ENCODE data around the gene ASTN1. TPM values are rescaled to one million over a fixed set of nuclear protein-coding genes. Genes with fewer than 3 reads are reported as not detected.
"Not testable (repeated sequence)": the region's sequence is repeated elsewhere in the genome, so short reads cannot be mapped to it uniquely, and the experiment has no call there.

The ASTN1 gene
- total RNA-seq, 1 donor from 2014 or later = not detected

DNA sequence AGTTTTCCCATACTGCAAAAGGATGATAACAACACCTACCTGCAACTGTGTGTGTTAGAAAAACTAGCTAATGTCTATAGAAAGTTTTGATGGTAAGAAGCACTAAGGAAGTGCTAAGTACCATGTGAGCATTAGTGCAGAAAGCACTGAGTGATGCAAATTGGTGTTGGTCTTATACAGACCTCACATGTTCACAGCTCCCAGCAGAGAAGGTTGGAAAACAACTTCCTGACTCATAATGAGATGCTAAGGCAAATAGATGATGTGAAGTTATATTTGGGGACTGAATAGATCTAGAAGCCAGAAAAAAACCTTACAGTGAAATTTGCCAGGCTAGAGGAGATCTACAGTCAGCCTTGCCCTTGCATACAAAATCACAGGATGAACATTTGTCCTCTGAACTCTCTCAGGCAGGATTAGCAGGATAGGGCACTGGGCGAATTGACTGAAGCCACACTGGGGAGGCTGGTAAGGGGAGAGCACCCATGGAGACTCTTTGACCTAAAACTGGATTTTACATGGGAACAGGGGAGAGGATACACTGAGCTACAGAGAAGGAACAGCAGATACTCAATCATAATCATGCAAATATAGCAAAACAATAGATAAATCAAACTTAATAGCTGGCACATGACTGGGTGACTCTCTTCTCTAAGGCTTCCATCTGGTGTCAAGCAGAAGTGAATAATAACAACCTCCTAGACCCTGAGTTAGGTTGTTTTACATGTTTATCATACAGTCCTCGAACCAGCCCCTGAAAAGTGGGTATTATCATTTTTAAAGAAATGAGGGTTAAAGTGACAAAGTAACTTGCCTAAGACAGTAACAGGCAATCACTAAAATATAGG is 61.3 kb downstream of the ASTN1 start:
- ATAC-seq = no peak

DNA sequence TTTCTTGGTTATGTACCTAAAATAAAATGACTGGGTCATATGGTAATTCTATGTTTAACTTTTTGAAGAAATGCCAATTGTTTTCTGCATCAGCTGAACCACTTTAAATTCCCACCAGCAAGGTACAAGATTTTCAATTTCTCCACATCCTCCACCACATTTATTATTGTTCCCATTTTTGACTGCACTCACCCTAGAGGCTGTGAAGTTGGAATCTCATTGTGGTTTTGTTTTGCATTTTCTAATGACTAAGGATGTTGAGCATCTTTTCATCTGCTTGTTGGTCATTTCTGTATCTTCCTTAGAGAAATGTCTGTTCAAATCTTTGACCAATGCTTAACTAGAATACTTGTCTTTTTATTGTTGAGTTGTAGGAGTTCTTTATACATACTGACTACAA is 72.5 kb downstream of the ASTN1 start:
- no peak for ATAC-seq

DNA sequence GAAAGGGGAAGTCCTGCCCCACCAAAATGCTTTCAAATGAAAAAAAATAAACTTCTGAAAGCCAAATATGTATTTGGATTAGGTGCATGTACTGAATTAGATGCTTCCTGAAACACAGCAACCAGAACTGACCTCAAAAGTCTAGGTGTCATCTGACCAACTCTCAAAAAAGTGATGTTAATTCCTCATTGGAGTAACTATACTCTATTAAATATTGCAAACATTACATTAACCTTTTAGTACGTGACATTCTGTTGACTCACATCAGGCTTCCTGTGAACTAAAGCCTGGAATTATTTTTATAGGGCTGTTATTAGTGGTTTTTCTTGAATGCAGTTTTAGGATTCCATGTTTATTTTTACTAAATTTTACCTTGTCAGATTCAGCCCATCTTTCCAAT is 73.5 kb downstream of the ASTN1 start:
- ATAC-seq = no peak

DNA sequence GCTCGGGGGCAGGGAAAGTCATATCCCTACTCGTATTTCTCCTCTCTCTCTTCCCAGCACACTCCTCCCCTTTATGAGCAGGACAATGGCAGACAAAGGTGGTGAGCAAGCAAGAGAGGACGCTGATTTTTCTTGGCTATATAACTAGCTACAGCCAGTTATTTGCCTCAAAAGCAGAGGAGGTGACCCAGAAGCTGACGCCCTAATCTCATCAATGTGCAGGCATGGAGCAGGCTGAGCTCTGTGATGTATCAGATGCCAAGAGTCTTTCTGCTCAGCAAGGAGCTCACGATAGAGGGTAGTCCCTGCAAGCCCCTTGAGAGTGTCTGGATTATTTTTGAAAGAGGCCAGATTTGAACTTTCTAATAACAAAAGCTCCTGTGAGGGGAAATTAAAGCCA is 75.5 kb downstream of the ASTN1 start:
- no peak for ATAC-seq

DNA sequence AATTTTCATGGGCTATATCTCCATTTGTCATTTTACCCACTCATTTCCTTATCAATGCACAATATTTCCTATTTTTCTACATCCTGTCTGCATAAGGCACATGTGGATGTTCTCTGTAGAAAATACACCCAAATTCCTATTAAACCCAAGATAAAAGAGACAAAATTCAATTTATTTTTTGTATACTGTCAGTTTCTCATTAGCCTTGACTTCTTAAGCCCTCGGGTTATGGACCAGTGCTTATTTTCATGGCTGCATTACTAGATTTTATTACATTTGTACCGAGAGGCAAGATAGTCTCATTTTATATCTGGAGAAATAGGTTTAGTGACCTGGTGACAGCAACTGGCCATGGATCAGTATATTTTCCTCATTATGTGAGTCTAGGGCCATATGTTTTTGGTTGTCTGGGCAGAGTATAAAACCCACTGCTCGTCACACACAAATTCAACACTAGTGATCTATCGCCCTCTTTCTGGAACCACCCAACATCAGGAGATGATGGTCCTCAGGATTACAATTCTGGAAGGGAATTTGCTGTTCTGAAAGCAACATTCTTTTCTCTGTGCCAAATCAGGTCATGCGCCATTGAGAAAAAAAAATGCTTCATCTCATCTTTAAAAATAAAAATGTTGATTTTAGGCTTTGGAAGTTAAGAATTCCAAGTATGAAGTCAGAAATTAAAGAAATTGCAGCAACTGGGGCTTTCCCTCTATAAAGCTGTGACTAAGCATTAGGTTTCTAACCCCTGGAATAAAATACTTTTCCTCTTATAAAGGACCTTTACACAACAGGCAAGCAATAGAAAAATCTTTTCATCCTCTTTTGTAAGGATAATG is 81.4 kb downstream of the ASTN1 start:
- ATAC-seq = no peak

DNA sequence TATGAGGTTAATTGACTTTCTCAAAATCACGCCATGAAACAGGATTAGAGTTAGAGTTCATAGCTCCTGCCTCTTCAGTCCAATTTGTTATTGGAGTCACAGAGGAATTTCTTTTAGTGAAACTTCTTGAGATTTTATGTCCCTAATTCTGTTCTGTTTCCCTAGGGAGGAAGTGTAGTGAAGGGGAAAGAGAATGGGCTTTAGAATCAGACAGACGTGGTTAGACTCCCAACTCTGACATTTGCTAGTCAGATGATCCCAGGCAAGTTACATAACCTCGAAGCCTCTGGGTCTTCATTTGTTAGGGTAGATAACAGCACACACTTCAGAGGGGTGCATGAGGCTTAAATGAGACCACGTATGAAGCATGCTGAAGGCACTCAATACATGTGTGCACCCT is 83.9 kb downstream of the ASTN1 start:
- no peak for ATAC-seq

DNA sequence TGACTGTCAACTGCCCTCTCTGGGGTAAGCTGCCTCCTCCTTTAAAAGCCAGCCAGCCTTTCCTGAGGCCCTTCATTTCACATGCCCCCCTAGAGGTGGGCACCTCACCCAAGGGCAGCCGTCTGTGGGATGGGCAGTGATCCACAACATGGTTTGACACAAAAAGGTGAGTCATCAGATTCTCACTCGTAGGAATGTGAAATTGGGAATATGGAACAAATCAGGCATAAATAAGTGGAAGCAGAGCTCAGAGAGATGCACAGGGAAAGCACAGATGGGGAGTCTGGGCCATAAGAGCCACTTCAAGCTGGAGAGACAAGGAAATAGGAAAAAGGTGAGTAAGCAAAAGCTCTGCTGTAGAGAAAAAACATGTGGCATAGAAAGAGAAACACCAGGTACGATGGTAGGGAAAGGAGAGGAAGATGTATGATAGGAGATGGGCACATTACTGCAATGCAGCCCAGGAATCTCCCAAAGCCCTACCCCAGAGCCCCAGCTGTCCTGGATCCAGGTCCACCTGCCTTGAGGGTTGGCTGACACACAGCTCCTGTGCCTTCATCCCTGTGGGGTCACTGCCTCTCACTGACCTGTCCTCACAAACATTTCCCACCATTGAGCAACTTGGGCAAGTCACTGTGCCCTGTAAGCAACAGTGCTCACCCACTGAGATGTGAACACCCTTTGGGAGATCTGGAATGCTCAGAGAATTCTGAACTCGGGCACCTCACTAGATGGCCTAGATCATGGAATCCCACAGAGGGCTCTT is 86.6 kb downstream of the ASTN1 start:
- ATAC-seq = no peak

DNA sequence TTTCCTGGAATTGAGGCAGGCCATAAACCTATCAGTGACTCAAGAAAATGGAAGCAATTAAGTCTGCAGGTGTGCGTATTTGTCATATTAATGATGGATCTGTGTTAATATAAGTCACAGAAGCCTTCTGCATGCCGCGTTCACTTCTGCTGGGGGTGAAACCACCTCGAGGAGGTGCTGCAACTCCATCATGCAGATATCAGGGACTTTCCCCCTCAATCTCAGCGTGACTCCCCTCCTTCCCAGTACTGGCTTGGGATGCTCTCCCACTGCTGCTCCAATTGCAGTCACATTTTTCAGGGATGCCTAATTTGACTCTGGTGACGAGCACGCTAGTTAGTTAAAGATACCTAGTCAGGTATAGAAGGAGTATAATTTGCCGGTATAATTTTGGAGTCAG is 87.5 kb downstream of the ASTN1 start:
- ATAC-seq = no peak

DNA sequence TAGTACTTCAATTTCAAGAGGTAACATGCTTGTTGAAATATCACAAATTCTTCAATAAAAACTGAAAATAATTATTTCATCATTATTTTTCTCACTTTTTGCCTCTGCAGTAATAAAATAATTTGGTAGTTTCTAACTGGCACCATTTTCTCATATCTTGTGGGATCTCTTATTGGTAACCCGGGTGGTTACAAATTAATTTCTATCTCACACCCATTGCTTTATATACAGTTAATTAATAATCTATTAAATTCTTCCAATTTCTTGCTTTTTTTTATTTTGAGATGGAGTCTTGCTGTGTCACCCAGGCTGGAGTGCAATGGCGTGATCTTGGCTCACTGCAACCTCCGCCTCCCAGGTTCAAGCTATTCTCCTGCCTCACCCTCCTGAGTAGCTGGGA is 89.7 kb downstream of the ASTN1 start:
- ATAC-seq = not testable (repeated sequence)

DNA sequence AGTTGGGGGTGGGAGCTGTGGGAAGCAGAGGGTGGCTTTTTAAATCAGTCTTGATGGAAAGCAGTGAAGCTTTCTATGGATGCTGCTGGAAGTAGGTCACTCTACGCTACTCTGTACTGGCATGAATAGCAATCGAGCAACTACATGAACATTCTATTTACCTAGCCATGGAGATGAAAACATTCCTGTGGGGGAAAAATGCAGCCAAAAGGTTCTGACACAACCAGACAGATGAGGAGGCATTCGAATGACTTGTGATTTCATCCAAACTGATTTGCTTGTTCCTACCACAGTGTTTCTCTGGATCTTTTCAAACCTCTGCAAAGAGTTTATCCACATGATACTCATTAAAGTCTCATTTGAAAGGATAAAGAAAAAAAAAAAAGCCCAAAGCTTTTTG is 95.0 kb downstream of the ASTN1 start:
- ATAC-seq = no peak

DNA sequence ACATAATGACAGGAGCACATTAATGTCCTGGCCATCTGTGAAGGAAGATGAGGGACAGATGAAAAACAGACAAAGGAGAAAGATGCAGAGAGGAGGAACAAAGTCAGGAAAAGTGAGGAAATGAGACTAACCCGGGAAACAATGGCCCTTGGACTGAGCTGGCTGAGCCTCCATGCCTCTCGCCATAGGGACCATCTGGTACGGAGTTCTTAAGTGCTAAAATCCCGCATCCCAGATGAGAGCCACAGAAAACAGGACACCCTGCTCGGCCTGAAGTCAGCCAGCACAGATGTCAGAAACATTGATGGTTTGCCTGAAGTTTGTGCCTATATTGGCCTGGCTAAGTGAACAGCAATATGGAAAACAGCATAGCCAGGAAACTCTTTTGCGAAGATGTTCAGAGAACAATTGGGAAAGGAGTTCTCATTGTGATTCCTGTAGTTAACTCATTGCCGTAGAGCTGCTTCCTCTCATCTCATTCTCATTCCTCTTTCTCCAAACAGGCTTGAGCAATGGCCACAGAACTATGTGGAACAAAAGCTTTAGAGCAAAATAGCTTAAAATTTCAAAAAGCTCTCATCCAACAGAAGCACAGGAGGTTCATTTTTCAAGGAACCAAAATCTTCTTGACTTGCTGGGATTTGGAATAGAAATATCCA is 96.6 kb downstream of the ASTN1 start:
- no peak for ATAC-seq

DNA sequence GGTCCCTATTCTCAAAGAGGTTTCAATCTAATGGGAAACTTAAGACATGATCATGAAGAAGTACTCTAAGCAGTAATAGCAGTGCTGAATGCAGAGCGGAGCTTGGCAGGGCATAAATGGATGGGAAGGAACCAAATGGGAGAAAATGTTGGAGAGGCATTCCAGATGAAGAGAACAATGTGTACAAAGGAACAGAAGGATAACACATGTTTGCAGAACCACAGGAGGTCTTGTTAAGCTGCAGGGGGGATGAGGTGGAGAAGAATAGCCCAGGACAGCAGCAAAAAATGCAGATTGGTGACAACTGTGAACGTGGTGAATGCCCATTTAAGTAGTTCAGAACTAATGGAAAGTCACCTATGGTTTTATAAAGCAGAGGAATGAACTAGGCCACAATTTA is 99.1 kb downstream of the ASTN1 start:
- no peak for ATAC-seq

DNA sequence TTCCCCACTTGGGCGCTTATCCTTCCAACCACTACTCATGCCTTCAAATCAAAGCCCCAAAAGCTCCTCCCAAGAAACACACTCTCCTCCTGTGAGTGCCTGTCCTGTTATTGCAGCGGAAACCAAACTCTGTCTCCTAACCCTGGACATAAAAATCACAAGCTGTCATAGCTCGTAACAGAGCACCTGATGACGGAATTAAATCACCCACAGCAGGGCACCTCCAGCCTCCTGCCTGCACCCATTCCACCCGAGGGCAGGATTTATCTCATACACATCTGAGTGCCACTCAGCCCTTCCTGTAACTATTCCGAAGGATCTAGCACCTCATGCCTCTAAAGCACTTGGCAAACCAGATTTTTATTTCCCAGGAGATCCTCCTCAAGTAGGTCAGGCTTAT is 100.9 kb downstream of the ASTN1 start:
- no peak for ATAC-seq

DNA sequence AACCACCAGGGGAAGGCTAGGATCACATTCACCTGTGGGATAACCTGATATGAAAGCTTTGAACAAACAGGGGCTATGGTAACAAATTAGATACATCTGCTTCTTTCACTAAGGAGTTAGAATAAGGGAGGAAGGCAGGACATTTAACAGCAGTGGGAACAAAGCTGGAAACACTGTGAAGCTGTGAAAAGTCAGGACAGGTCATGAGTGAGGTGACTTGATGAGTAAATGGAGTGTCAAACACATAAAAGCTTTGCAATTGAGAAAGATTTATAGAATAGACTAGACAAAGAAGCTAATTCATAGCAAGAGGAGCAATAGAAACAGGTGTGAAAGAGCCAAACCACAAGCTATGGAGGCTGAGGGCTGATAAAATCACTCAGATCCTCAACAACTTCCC is 110.0 kb downstream of the ASTN1 start:
- ATAC-seq = no peak

DNA sequence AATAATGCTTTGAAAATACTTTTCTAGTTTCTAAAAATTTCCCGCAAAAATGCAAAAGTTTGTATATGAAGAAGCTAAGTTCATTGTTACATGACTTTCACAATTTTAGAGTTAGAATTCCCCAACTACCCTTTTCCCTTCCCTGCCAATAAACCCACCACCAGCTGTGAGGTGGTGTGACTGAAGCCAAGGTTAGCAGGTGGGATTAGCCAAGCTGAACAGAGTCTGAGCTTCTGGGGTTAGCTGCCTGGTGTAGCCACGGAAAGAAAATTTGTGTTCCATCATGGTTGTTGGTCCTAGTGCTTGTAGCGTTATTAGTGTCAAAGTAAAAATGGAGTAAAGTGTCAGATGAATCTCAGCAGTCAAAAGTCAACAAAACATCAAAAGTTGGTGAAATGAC is 110.9 kb downstream of the ASTN1 start:
- ATAC-seq = no peak

DNA sequence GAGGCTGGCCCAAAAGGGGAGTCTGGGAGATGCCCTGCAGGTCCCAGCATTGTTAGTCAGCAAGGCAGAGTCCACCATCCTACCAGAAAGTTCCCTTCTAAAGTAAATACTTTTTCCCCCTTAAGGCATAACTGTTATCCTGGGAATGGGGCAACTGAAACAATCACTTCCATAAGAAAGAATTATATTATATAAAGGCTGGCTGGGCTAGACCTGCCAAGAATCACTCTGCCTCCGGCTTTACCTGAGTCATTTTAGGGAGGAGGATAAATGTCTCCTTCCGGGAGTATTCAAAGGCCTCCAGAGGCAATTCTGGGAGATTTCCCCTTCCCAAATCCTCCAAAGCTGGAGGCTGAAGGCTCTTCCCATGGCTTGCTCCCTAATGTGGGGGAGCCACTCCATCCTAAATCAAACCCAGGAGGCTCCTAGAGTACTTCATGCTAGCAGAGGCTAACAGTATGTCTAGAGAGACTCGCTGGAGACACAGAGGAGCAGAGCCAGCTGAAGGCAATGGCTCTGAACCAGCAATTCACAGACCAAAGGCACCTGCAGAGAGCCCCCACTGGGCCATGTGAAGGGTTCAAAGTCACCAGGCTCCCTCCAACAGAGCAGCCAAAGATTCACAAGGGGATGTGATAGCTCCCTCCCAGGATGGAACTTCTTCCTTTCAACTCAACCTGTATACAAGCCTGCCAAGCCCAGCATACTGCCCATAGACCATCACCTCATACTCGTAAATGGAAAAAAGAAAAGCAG is 116.0 kb downstream of the ASTN1 start:
- ATAC-seq = peak; percentile 73

DNA sequence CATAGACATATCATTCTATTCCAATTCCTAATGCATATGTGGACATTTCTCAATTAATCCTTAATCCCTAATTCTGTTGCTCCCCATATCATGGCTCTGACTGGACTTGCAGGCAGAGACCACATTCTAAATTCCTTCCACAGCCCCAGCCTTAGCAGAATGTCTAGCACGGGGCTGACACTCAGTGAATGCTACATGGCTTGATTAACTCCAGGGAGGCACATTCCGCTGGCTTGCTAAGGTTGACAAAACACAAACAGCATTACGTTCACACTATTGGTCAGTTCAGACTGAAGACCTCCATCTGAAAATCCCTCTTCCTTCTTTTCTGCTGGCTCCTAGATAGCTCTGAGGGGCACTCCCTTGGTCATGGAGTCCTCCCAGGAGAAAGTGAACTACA is 119.4 kb downstream of the ASTN1 start:
- no peak for ATAC-seq

DNA sequence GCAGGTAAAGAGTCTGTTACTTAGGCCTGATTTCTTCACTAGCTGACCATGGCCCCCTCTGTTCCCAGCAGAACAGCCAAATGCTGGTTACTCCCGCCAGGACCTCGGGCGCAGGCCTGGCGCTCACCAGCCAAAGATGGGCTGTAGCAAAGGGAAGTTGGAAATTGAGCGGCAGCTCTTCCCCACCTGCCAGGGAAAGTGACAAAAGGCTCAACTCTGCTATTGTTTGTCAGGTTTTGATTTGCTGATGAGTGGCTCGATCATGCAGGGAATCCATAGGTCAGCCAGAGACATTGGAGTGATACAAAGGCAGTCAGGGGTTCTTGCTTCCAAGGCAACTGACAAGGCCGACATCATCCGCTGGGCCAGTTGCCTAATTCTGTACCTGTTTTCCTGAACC is 120.1 kb downstream of the ASTN1 start:
- no peak for ATAC-seq

DNA sequence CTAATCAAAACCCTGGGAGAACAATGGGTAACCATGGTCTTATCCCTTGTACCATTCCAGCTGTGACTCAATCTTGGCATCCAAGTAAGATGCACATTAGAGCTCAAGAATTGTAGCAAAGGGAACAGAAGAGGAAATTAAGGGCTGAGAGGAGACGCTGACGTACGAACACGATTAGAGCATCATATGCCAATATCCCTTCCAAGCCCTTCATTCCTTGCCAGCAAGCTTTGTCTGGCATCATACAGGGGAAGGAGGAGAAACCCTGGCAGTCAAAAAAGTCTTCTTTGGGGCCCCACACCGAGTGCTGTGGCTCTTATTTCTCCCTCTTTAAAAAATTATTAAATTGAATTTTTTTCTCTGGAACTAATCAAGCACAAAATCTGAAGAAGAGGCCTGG is 120.9 kb downstream of the ASTN1 start:
- no peak for ATAC-seq

DNA sequence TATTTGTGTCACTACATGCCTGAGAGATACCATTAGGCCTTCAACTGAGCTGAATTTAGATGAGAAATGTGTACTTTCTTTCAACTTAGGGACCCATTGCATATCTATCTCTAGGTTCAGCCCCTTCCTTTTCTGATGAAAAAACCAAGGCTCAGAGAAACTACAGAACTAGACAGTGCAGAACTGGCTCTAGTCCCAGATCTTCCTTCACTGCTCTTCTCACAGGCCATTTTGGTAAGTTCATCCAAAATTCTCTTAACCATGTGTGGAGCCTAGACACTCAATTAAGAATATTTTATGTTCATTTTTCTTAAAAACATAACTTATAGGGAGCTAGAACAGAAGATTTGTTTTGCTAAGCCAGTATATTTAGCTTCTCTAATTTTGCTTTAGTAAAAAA is 128.9 kb downstream of the ASTN1 start:
- no peak for ATAC-seq

DNA sequence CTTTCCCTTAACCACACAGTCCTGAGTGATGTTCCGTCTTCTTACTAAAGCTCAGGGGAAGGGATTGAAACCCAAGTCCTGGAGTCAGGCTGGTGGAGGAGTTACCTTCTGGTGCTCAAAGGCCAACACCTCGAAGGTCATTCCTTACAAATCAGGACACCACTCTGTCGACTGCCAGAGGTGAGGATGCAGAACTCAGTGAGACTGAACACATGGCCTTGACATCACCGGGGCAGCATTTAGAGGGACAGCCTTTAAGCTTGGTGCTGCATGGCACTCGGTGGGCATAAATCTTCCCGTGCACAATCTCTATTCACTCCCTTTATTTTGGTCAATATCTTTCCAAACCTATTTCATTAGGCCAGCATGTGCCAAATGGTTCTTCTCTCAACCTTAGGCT is 130.9 kb downstream of the ASTN1 start:
- ATAC-seq = no peak

DNA sequence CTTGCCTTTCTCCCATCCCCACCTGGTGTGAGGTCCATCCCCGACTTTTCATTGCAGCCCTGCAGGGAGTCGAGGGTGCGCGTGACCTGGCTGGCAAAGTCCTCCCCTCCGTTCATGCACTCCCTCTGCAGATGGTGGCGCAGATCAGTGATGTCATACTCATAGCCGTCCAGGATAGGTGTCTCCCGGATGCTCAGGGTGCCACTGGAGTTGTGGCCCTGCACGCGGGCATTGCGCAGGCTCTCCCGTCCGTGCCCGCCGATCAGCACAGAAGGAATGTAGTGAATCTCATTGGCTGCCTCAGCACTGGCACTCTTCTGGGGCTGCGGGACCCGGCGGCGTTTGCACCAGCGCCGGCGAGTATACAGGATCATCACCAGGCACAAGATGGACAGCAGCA is 132.1 kb downstream of the ASTN1 start:
- no peak for ATAC-seq

All from esophagus mucosa (tissue), 1 donor.